ENCODE data around the gene RPL13. TPM values are rescaled to one million over a fixed set of nuclear protein-coding genes. Genes with fewer than 3 reads are reported as not detected.
A peak's percentile ranks its signal among the peaks of the same experiment; 100 is the strongest.

Gene RPL13
- total RNA-seq, 1 donor from 2014 or later = 886 TPM

DNA sequence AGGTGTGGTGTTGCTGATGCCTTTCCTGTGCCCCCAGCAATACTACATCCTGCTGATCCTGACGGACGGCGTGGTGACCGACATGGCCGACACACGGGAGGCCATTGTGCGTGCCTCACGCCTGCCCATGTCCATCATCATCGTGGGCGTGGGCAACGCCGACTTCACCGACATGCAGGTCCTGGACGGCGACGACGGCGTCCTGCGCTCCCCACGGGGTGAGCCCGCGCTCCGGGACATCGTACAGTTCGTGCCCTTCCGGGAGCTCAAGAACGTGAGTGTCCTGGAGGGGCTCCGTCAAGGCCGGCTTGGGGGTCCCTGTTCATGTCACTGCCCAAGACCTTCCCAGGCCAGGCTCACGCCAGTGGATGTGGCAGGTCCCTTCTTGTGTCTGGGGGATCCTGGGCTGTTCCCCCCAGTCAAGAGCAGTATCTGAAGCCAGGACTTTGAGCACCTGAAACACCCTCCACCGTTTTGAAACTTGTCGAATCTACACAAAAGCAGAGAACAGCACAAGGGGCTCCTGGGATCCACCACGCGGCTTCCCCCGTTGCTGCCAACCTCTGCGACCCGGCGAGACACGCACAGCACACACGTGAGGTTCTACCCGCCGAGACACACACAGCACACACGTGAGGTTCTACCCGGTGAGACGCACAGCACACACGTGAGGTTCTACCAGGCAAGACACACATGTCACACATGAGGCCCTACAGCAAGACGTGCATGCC, 35.0 kb downstream of the RPL13 start:
- DNase-seq (ENCODE audit: low spot score) (no peak), ATAC-seq (no peak)

DNA sequence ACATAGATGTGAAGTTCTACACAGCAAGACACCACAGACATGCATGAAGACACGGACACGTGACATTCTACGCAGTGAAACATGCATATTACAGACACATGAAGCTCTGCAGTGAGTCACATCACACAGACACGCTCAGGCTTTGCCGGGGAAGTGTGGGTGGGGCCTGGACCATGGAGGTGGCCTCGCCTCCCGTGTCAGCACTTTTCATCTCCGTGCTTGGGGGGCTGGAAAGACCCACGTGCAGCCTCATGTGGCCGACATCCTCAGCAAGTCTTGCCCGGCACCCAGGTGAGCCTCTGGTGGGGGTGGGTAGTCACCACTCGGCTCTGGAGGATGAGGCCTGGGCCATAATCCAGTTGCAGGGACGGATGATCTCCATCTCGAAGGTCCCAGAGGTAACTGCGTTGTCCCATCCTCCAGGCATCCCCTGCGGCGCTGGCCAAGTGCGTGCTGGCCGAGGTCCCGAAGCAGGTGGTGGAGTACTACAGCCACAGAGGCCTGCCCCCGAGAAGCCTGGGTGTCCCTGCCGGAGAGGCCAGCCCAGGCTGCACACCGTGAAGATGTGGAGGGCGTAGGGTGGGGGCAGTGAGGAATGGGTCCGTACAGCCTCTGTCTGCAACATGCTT, 35.7 kb downstream of the RPL13 start:
- DNase-seq (ENCODE audit: low spot score) (no peak), ATAC-seq (no peak)

DNA sequence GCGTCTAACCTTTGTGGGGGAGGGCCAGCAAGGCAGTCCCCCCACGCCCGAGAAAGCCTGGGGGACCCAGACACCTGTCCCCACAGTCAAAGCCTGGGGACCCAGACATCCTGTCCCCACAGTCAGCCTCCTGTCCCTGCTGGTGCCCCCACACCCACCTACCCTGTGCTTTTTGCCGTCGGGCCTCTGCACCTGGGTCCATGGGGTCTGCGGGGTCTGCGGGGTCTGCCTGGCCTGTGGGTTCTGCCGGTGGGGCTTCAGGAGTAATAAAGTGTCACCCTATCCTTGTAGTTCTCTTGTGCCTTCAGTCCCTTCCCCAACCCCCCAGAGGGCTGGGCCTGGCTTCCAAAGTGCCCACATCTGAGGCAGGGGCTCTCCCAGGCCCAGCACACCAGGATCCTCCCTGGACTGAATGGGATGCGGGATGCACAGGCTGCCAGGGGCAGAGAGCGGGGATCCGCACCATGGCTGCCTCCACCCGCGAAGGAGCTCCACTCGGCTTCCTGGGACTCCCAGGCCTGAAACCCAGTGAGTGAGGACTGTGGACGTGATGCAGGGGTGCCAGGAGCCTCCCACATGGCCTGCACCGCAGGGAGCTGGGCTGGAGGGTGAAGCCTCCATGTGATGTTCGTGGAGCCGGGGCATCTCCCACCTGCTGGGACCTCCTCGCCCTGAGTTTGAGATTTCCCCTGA, 36.6 kb downstream of the RPL13 start:
- no peak for ATAC-seq
- DNase-seq (ENCODE audit: low spot score) = no peak

DNA sequence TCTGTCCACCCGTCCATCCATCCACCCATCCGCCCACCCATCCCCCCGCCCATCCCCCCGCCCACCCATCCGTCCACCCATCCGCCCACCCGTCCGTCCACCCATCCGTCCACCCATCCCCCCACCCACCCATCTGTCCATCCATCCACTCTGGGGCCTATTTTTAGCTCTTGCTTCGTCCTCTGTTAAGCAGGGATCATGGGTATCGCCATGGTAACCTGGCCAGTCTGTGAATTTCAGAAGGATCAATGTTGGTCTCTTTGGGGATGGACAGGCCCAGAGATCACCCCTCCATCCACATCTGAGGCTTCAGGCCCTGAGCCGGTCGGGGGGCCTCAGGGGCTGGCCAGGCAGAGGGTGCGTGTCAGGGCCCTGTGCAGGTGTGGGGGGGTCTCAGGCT, 37.7 kb downstream of the RPL13 start:
- DNase-seq (ENCODE audit: low spot score) (no peak), ATAC-seq (no peak)

DNA sequence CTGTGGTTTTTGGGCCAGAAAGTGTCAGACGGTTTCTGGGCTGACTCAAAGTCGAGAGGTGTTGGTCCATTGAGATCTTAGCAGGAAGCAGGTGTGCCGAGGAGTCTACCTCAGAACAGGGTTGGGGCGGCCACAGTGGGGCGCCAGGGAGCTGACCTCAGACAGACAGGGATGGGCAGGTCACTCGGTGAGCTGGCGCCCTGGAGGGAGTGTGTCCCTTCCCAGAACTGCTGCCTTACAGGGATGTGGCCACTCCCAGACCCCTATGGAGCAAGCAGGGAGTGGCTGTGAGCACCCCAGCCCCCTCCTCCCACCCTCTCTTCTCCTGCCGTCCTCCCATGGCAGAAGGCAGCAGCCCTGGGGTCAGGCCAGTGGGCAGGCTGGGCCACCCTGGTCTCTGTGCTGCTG, 39.0 kb downstream of the RPL13 start:
- ATAC-seq (peak; percentile 34), DNase-seq (ENCODE audit: low spot score) (no peak)

DNA sequence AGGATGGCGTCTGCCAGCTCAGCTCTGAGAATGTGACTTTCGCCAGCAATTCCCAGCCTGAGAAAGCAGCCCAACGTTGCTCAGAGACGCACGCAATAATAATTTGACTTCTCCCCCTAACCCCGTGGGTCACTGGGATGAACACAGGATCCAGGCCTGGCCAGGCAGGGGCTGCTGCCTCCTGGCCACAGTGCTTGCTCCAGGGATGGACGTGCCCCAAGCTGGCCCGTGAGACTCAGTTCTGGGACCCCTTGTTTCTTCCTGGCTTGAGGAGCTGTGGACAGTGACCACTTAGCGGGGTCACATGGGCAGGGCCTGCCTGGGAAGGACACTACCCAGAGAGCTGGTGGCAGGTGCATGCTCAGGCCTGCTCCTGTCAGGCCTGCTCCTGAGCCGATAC, 39.4 kb downstream of the RPL13 start:
- DNase-seq (ENCODE audit: low spot score) (no peak), ATAC-seq (no peak)

DNA sequence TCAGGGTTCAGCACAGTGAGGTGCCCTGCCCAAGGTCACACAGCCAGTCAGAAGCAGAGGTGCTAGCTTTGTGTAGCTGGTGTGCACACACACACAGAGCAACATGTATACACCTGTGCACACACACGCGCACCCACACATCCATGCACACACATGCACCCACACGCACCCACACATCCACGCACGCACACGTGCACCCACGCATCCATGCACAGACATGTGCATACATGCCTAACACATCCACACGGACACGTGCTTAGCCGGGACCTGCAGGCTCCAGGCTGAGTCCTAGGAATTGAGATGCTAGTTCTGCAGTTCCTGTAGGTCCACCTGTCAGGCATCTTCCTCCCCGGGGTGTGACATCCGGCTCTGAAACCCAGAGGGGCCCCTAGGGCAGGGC, 39.9 kb downstream of the RPL13 start:
- DNase-seq (ENCODE audit: low spot score) (no peak), ATAC-seq (no peak)

DNA sequence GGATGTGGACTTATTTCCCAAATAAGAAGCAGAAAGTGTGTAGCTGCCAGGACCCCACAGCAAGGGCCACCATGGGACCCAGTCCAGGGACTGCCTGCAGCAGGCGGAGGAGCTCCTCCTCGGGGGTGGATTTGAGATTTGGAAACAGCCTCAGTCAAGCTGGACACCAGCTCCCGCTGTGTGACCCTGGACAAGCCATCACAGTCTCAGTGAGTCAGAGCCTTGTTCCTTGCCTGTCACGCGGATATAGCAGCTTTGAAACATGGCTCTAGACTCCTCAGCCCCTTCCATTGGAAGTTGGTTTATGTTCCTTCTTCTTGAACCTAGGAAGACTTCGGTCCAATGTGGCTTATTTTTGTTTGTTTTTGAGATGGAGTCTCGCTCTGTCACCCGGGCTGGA, 40.5 kb downstream of the RPL13 start:
- no peak for DNase-seq (ENCODE audit: low spot score)
- no peak for ATAC-seq

DNA sequence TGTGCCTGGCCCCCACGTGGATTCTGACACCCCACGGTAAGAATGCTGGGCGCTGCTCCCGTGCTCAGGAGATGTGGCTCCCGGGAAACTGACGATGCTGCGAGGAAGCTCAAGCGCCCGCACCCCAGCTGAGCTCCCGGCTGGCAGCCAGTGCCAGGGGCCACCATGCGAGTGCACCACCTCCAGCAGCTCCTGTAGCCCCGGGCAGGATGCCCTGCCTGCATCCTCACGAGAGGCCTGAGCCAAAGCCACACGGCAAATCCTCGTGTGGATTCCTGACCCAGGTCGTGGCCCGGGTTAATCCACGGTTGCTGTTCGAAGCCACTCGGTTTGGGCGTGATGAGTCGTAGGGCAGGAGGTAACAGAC, 41.4 kb downstream of the RPL13 start:
- DNase-seq (ENCODE audit: low spot score) (no peak), ATAC-seq (no peak)

DNA sequence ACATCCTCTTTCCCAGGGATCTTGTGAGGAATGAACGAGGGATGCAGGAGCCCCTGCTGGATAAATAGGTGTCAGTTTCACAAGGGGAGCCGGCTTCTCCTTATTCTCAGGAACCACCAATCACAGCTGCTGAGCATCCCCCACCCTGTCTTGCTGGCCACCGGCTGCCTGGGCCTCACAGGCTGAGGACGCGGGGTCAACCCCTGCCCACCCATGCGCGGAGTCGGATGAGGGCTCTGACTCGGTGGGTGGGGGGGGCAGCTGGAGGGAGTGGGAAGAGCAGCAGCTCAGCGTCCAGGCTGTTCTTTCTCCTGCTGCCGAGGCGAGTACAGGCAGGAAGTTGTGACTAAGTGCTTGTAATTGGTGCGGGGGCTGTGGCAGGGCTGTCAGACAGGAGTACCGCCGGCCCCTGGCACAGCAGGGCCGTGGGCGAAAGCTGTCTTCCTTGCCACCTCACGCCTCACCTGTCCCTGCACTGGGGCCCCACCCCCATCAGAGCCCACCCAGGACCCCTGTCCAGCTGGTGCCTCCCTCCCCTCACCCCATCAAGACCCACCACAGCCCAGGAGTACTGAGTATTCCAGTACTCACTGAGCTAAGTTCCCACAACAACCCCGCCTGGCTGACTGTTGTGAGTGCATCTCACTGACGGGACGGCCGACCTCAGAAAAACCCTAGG, 41.9 kb downstream of the RPL13 start:
- no peak for DNase-seq (ENCODE audit: low spot score)

DNA sequence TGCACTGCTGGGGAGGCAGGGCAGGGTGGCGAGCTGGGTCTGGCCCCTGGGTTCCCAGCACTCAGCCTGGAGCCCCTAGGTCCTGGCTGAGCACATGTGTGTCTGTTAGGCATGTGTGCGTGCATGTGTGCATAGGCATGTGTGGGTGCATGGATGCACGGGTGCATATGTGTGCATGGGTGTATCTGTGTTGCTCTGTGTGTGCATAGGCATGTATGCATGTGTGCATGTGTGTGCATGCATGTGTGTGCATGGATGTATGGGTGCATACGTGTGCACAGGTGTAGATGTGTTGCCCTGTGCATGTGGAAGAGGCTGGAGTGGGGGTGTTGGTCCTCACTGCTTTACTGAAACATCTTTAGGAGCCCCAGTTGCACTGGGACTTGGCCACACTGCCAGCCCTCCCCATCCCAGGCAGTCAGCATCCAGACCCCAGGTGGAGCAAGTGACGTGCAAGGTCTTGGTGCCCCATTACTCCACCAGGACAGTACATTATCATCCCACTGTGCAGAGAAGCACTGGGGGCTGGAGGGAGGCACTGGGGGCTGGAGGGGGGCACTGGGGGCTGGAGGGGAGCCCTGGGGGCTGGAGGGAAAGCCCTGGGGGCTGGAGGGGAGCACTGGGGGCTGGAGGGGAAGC, 42.6 kb downstream of the RPL13 start:
- DNase-seq (ENCODE audit: low spot score) = no peak
- no peak for ATAC-seq

More for the DNA sequence above, 41.9 kb downstream of the RPL13 start:
- peak; percentile 21 for ATAC-seq

DNA sequence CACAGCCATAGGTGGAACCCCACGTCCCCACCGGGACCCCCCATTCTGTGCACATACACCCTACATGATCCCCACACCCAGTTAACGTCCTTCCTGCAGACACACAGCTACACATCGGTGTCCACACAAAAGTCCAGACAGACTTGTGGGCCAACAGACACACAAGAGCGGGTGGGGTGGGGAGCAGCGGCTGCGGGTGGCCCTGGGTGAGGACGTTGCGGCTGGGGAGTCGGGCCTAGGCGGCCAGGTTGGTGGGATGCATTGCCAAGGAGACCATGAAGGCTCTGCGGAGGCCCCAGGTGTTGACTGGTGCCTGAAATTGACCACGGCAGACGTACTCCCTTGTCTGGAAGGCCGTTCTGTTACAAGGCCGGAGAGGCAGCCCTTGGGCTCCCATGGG, 44.3 kb downstream of the RPL13 start:
- no peak for DNase-seq (ENCODE audit: low spot score)
- no peak for ATAC-seq

DNA sequence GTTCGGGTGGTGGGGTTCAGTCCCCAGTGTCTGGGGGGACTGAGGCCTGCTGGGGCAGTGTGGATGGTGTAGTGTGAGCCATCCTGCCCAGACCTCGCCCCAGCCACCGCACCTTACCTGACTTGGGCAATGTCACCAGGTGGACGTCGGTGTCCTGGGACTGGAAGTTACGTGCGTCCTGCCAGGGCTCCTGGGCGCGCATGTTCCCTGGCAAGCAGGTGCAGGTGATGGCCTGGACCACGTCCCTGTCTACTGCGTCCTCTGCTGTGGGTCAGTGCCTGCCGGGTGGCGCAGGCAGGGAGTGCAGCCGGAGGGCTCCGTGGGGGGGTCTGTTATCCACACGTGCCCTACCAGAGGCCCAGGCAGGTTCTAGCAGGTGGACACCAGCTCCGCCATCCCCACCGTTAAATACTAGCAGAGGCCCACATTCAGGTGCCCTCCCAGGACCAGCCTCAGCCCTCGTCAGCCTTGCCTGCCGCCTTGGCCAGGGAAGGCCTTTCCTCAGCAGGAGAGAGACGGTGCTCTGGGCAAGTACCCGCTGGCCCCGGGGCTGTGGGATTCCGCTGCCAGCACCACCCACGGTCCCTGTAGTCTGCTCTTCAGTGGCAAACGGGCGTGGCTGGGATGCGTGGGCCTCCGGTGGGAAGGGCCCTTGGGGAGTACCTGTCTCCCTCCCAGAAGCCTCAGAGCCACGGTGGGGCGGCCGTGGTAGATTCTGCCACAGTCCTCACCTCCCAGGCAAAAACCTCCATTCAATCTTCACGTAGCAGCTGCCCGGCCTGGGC, 44.9 kb downstream of the RPL13 start:
- ATAC-seq (no peak), DNase-seq (ENCODE audit: low spot score) (no peak)

DNA sequence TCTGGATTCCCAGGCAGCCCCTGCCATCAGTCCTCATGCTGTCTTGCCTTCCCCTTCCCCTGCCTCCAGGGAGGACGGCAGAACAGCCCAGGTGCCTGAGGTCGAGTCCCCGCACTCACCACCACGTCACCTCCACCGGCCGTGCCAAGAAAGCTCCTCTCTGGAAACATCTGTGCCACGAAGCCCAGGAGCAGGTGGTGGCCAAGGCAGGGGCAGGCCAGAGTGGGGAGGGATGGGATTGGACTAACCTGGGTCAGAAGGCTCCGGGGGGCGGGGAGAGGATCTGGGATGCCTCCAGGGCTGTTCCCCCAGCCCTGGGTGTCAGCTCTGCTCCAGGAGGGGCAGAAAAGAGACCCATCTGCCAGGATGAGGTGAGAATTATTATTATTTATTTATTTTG, 45.5 kb downstream of the RPL13 start:
- ATAC-seq = no peak
- DNase-seq (ENCODE audit: low spot score) = no peak

DNA sequence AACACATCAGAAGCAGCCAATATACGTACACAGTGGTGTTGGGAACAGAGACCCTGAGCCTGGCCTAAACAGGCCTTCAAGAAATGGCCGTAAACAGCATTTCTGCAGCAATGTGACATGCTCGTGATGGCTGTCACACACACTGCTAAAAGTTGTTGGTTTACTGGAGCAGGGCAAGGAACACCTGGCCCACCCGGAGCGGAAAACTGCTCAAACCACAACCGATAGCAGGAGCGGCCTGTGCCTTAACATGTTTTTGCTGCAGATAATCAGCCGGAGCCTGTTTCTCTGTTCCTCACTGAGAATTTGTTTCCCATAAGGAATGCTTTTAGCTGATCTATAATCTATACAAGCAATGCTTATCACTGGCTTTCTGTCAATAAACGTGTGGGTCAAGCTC, 47.0 kb downstream of the RPL13 start:
- ATAC-seq (no peak), DNase-seq (ENCODE audit: low spot score) (no peak)

DNA sequence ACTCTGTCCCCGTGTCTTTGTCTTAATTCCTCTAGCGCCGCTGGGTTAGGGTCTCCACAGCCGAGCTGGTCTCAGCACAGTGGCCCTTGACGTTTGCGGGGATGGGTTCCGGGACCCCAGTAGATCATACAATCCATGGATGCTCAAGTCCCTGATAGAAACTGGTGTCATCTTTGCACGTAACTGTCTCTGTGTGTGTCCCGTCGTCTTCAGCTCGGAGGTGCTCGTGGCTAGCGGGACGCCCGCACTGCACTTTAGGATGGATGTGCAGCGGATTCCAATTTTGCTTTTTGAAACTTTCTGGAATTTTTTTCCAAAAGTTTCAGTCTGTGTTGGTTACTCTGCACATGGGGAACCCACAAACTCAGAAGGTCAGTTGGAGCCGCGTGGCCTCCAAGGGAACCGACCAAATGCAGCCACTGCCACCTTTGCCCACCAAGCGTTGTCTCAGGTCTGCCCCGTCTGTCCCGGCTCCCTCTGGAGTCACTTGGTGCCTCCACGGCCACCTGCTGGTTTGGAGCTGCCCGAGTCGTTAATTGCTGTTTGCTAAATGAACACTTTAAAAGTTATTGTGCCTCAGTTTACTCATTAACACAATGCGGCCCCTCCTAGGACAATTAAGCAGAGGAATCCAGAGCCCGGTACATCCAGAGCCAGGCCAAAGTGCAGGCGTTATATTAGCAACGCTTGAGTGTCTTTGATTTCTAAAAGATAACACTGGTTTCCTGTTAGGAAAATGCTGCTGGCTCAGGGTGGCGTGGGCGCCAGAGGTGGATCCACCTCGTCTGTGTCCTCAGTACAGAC, 47.7 kb downstream of the RPL13 start:
- DNase-seq (ENCODE audit: low spot score) = no peak
- no peak for ATAC-seq

DNA sequence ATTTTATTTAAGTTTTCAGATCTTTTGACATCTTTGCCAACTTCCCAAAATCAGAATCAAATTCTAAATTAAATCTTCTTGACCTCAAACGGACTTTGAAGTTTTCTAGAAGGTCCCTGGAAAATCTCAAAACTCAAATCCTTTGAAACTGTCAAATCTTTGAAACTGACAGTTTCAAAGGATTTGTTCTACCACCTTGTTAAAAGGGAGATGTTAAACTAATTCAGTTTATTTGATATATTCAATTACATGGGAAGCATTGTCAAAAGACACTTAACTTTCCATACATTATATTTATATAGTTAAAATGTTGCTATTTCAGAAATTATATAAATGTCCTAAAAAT, 49.6 kb downstream of the RPL13 start:
- no peak for DNase-seq (ENCODE audit: low spot score)
- no peak for ATAC-seq

DNA sequence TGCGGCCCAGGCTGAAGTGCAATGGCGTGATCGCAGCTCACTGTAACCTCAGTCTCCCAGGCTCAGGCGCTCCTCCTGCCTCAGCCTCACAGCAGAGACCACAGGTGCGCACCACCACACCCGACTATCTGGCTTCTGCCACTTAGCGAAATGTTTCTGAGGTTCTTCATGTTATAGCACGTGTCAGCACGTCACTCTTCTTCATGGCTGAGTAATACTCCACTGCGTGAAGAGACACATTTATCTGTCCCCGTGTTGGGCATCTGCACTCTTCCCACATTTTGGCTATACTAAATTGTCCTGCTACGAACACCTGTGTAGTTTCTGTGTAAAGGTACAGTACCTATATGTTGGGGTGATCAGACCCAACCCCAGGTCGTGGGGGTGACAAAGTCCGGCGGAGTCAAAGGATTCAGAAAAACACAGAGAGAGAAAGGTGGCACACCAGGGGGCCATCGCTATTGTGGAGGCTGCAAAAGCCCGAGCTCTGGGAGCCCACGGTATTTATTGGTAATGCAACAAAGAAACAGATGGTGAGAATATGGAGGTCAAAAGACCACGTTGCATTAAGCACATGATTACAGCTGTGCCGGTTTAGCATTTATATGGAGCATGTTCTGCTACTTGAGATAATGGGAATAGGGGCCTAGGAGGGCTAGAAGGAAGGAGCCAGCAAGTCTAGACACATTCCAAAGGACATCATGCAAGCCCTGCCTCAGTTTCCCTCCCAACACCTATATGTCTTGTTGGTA, 52.1 kb downstream of the RPL13 start:
- no peak for DNase-seq (ENCODE audit: low spot score)
- ATAC-seq = no peak
